ENCODE results near the gene ADAM12.

The ADAM12 gene

GRCh38 chr10:126099366-126099765 is 288.9 kb downstream of the ADAM12 start:
- DNase-seq = no peak

GRCh38 chr10:126098226-126098581 is 290.1 kb downstream of the ADAM12 start:
- no peak for DNase-seq

GRCh38 chr10:126097558-126098225 is 290.6 kb downstream of the ADAM12 start:
- no peak for DNase-seq

GRCh38 chr10:126094537-126094936 is 293.7 kb downstream of the ADAM12 start:
- no peak for DNase-seq

GRCh38 chr10:126092366-126093215 is 295.7 kb downstream of the ADAM12 start:
- no peak for DNase-seq

- DNase-seq = no peak
Observed at GRCh38 chr10:126090911-126091728, 297.2 kb downstream of the ADAM12 start.

GRCh38 chr10:126090443-126090842 is 297.8 kb downstream of the ADAM12 start:
- DNase-seq = no peak

- no peak for DNase-seq
Observed at GRCh38 chr10:126087796-126088505, 300.3 kb downstream of the ADAM12 start.

- DNase-seq = no peak
Observed at GRCh38 chr10:126087153-126087680, 301.1 kb downstream of the ADAM12 start.

GRCh38 chr10:126085806-126086205 is 302.5 kb downstream of the ADAM12 start:
- DNase-seq = no peak

- no peak for DNase-seq
Observed at GRCh38 chr10:126084369-126084768, 303.9 kb downstream of the ADAM12 start.

GRCh38 chr10:126083009-126083408 is 305.3 kb downstream of the ADAM12 start:
- DNase-seq = no peak

GRCh38 chr10:126081841-126082466 is 306.3 kb downstream of the ADAM12 start:
- DNase-seq = no peak

GRCh38 chr10:126080879-126081411 is 307.3 kb downstream of the ADAM12 start:
- no peak for DNase-seq

GRCh38 chr10:126080291-126080825 is 307.9 kb downstream of the ADAM12 start:
- no peak for DNase-seq

- no peak for DNase-seq
Observed at GRCh38 chr10:126075009-126075408, 313.3 kb downstream of the ADAM12 start.

- no peak for DNase-seq
Observed at GRCh38 chr10:126074291-126074690, 314.0 kb downstream of the ADAM12 start.

GRCh38 chr10:126073606-126074005 is 314.7 kb downstream of the ADAM12 start:
- no peak for DNase-seq

GRCh38 chr10:126072622-126073021 is 315.7 kb downstream of the ADAM12 start:
- no peak for DNase-seq

GRCh38 chr10:126070476-126071215 is 317.6 kb downstream of the ADAM12 start:
- no peak for DNase-seq

- no peak for DNase-seq
Observed at GRCh38 chr10:126068322-126068721, 320.0 kb downstream of the ADAM12 start.
